Stimulated activated CD4-positive, alpha-beta T cell treated with anti-CD3 and anti-CD28 coated beads, Interleukin-1b, Interleukin-23, amount 100 ng/mL, for 1 hour (primary cell): ENCODE data around the gene SBNO1.
"Not testable (repeated sequence)": the region's sequence is repeated elsewhere in the genome, so short reads cannot be mapped to it uniquely, and the experiment has no call there.

ENCODE experiments used
- DNase-seq, 2 donors: peaks; one replicate each; pipeline ENCODE4 v3.0.0-alpha.2; 2020; ENCODE audit warnings: low read depth in 2 of 2

Gene SBNO1

DNA sequence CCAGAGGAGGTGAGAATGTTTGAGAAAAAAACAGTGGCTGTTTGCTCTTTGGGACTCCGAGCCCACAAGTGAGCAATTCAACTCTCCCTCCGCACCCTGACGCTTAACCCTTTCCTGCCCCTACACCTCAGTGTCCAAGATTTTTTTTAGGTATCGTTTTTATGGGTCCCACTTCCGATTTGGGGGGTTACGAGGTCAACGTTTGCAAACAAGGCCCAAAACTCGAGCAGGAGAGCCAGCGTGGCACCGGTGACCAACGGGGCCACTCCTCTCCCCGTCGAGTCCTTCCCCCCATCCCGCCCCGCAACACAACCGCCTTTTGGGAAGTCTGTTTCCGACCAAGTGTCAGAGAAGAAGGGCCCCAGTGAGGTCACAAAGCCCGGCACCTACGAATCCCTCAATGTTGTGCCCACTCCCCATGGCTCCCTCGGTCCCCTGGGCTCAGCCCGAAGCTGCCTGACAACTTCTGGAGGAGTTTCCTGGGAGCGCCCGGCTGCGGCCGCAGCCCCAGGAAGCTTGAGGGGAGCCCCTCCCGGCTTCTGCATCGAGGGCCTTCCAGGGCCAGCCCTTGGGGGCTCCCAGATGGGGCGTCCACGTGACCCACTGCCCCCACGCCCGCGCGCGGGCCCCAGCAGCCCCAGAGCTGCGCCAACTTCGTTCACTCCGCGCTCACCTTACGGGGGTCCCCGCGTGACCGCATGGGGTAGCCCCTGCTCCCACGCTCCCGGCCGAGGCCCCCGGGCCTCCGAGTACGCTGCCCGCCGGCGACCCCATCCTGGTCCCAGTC is 94.2 kb downstream of the SBNO1 start:
- no peak for DNase-seq

DNA sequence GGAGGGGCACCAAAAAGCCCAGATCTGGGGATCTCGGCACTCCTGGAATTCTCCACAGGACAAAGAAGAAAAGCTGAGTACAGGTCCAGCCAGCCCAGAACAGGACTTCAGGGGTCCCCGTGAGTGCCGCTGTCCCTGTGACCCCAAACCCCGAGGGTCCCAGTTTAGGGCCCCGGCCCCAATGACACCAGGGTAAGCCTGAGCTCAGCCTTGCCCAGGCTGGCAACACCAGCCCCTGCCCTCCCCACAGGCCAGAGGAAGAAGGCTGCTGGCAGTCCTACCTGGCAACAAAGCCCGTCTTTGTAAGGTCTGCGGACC is 94.8 kb downstream of the SBNO1 start:
- DNase-seq = no peak

DNA sequence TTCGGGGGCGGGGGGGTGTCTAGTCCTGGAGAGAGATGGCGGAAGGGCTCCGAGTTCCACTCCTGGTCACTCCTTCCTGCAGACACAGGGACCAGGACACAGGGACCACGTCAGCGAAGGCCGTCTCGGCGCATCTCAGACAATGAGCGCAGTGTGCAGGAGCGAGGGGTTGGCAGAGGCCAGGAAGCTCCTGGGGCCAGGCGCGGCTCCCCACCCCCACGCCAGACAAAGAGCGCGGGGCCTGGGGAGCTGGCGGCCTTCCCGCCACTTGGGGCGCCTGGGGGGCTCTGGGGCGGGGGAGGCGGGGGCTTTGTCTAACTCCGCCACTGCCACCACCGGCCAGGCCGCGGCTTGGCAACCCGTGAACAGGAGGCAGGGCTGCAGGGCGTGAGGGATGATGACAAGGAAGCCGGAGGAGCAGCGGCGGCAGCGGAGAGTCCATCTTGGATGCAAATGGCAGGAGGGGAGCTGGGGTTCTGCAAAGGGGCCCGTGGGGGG is 95.2 kb downstream of the SBNO1 start:
- DNase-seq = no peak

DNA sequence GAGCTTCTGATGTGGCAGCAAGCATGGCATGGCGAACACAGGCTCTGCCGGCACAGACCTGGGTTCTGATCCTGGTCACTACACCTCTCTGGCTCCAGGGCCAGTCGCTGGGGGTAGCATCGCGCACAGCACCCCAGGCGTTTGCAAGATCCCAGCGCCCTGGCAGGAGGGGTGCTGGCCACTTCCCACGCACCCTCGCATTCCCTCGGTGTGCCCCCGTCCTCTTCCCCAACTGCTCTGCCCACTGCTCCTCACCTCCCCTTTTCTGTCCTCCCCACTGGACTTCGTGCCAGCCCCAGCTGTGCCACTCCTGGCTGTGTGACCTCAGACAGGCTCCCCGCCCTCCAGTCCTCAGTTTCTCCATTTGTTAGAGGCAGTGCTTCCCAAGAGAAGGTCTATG is 95.8 kb downstream of the SBNO1 start:
- DNase-seq = no peak

DNA sequence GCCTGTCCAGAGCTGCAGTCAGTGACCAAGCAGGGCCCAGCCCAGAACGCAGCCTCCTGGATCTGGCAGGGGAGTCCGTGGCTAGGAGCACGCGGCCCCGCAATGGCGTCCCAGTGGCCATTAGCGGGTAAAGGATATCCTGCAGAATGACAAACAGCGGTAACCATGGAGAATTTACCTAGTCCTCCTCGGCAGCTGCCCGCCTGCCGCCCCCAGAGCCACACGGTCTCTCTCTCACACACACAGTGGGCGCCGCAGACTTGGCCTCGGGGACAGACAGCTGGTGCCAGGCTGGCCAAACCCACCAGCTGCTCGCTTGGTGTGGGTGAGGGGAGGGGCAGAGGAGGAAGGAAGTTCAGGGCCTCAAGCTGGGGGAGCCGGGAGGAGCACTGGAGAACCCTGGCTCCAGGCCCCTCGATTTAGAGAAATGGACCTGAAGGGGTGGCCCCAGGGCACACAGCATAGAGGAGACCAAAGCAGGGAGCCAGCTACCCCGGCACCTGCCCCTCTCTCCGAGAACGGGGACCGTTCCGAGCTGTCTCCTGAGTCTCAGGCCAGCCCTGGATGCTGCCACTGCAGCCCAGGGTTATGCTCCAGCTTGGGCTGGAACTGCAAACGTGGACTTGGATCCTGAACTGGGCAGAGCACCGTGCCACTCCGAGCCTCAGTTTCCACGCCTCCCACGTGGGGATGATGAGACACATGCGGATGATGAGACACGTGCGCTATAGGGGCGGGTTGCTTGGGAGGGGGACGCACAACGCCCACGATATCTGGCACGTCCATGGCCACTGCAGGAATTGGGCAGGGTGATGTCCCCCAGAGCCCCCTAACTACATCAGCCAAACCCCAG is 96.4 kb downstream of the SBNO1 start:
- no peak for DNase-seq

DNA sequence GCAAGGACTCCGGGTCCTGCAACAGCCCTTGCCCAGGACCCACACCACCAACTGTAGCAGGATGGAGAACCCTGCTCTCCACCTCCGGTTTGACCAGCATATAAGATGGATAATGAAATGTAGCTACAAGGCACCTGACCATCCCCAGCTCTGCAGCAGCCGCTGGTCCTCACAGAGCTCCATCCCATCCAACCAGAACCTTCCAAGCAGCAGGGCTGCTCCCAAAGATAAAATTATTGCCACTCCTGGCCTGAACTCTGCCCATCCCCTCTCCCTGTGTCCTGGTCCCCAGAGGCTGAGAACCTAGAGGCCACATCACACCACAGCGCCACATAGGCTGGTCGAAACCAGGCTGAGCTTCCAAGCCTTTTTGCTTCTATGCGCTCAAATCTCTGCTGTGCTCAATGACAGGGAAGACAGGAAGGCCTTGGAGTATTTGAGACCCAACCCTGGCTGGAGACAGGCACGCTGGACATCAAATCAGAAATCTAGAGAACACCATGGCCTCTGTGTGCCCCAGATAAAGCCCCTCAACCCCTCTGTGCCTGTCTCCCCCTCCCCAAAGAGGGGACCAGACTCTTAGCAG is 97.2 kb downstream of the SBNO1 start:
- no peak for DNase-seq

DNA sequence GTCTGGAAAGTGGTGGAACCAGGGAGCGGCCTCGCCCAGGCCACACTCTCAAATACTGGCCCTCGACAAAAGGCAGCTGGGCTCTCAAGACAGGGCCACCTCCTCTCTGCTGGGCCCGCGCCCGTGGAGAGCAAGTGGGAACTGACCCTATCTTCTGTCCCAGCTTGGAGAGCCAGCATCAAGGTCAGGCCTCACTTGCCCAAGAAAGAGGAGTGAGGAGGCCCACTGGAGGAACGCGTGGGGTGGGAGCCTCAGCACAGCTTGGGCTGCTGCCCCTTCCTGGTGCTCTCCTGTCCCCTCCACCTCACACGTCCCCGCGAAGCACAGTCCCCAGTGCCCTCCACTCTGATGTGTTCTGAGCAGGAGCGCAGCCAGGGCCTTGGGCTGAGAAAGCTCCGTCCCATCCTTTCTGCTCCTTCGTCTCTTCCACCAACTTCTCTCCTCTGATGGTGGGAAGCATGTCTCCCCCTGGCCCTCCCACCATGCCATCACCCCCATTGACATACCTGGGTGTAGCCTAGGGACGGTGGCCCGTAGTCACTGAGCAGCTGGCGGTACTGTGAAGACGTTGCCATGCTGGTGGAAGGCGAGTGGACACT is 97.9 kb downstream of the SBNO1 start:
- no peak for DNase-seq

GRCh38 chr12:123265851-123266678 is 98.6 kb downstream of the SBNO1 start:
- DNase-seq = no peak

DNA sequence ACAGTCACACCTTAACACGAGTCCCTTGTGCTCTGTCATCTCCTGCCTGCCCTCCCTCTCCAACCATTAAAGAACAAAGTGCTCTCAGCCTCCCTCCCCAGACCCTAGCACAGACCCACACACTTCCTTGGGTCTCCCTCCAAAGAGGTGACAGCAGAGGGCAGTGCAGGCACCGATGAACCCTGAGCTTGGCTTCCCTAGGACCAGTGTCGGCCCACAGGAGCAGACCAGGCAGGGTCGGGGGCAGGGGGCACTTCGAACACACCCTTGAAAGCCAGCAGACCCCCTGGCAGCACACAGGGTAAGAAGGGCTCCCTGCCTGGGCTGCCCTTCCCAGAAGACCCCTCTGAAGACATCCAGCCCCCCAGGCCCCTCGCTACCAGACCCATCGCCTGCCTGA is 100.0 kb downstream of the SBNO1 start:
- no peak for DNase-seq

GRCh38 chr12:123263196-123263817 is 101.3 kb downstream of the SBNO1 start:
- no peak for DNase-seq

GRCh38 chr12:123261196-123261595 is 103.5 kb downstream of the SBNO1 start:
- DNase-seq = no peak

- DNase-seq = no peak
Observed at GRCh38 chr12:123260081-123260480, 104.6 kb downstream of the SBNO1 start.

DNA sequence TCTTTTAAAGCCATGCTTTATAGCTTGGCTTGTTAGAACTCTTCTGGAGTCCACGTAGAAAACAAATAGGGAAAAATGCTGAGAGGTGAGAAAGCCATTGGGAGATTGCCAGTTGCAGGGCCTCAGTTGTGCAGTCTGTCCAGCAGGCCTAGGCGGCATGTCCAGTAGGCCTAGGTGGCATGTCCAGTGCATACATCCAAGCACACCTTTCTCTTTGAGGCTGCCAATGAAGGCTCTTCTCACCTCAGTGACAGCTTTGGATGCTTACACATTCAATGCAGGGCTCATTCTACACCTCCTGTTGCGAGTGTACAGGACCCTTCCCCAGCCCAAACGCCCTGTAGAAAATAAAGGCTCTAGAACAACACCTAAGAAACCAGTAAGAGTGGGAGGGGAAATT is 106.1 kb downstream of the SBNO1 start:
- DNase-seq = no peak

DNA sequence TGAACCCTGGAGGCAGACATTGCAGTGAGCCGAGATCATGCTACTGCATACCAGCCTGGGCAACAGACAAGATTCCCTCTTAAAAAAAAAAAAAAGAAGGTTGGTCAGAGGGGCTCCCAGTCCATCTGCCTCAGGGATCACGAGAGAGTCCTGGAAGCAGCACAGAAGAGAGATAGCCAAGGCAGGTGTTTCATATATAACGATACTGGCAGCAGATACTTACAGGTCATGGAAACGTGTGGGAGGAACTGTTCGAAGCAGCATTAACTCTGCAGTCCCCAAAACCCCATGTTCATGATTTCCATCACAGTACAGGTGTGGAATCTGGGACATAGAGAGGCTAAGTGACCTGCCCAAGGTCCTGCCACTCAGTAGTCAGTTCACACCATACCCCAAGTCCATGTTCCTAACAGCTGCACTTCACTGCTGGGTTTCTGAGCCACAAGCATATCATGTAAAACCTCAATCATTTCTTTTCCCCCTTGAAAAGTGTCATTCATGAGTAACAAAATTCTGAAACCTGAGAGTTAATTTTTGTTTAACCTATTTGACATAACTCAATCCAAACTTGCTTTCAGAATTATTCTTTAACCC is 109.7 kb downstream of the SBNO1 start:
- DNase-seq = no peak

- no peak for DNase-seq
Observed at GRCh38 chr12:123253641-123254459, 110.8 kb downstream of the SBNO1 start.

DNA sequence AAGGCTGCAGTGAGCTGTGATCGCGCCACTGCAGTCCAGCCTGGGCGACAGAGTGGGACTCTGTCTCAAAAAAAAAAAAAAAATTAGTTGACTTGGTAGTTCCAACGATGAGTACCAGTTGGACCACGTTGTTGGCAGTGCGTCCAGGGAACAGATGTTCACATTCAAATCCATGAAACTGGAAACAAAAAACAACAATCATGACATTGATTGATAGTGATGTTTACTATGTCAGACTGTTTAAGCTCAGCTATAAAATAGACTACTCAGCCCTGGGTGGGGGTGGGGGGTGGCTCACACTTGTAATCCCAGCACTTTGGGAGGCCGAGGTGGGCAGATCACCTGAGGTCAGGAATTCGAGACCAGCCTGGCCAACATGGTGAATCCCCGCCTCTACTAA is 112.3 kb downstream of the SBNO1 start:
- not testable (repeated sequence) for DNase-seq

DNA sequence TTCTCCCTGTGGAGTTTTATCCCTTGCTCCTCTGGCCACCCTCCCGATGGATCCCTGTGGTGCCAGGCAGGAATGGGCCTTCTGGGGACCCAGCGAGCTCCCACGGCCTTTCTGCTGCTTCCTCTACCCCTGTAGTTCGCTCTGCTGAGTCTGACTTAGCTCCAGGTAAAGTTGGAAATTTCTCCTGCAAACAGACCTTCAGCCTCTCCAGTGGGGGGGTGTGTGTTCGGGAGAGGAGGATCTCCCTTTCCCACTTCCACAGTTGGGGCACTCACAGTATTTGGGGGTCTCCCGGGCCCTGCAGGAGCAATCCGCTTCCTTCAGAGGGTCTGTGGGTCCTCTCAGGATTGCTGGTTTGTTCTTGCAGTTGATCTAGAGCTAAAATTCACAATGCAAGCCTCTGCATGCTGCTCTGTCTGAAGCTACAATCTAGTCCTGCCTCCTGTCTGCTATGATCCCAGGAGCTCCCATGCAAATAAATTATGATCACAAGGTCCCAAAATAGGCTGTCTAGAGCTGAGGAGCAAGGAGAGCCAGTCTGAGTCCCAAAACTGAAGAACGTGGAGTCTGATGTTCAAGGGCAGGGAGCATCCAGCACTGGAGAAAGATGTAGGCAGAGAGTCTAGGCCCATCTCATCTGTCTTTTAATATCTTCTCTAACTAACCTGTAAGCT is 113.1 kb downstream of the SBNO1 start:
- DNase-seq = no peak

DNA sequence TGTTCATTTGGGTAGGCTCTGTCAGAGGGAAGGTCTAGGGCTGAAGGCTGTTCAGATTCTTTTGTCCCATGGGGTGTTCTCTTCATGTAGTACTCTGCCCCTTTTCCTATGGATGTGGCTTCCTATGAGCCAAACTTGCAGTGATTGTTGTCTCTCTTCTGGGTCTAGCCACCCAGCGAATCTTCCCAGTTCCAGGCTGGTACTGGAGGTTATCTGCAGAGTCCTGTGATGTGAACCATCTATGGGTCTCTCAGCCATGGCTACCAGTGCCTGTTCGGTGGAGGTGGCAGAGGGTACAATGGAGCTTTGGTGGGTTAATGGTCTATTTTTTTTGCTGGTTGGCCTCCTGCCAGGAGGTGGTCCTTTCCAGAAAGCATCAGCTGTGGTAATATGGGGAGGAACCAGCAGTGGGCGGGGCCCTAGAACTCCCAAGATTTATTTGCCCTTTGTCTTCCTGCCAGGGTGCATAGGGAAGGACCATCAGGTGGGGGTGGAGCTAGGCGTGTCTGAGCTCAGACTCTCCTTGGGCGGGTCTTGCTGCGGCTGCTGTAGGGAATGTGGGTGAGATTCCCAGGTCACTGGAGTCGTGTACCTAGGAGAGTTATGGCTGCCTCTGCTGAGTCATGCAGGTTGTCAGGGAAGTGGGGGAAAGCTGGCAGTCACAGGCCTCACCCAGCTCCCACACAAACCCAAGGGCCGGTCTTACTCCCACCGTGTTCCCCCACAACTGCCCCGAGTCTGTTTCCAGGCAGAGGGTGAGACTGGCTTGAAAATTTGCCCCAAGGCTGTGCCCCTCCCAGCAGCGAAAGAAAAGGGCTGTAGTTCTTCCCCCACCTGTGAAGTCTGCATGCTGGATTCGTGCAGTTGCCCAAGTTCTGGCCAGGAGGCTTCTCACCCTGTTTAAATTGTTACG is 113.9 kb downstream of the SBNO1 start:
- DNase-seq = no peak
